Measurements from ENCODE around the gene ASTL. TPM values are rescaled to one million over a fixed set of nuclear protein-coding genes. Genes with fewer than 3 reads are reported as not detected.

ASTL gene
- total RNA-seq, 1 donor from 2014 or later: not detected

DNA sequence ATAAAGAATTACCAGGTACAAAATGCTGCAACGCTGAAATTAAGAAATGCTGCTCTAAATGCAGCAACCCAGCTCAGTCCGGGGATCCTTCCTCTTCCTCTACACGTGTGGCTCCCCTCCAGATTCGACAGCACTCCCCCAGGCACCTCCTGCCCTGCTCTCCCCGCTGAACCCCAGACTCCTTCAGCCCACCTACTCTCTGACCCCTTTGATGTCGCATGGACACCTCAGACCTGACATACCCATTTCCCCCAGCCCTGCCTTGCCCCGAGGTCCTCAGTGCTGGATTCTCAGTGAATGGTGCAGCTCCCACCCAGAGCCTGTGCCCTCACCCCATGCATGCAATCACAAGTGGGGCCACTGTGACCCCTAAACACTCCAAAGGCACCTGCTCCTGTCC is 17.3 kb downstream of the ASTL start:
- peaks cover 18% of the 10 kb centered on the region for H3K27me3 Mint-ChIP-seq (ENCODE audit: insufficient read depth, low read depth)
- H3K36me3 ChIP-seq: no peaks in the 10 kb centered on the region

DNA sequence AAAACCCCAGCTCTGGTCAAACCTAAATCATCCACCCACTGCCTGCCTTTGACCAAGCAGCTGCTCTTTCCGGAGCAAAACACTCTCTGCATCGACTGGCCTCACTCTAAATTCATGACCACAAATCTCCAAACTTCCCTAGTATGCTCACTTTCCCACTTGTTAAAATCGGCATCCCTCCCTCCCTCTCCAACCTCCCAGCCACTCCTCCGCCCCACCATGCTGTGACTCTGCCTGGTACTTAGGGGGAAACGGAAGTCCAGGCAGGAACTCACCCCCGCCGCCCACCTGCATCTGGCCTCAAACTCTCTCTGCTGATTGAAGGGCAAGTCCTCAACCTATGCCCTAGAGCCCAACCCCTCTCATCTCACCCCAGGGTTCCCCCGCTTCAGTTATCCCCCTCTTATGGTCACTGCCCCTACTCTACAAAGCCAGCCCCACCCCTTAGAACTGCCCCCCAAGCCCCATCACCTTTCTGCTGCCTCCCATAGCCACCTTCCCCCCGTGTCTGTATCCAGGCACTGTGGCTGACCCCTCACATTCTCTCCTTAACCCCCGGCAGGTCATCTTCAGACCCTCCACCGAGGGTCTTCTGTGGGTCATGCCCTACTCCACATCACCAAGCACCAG is 18.1 kb downstream of the ASTL start:
- Histone ChIP-seq H3F3A (ENCODE audit: low read depth) (no peaks in the 10 kb centered on the region), H3K4me2 (no peak overlapping the region), H4K20me1 (ENCODE audit: low read depth) (no peaks in the 10 kb centered on the region), H3K79me2 (ENCODE audit: low read depth) (no peaks in the 10 kb centered on the region), H3K27me3 (peaks cover 48% of the 10 kb centered on the region), H3K9me3 (ENCODE audit: low read depth) (no peaks in the 10 kb centered on the region), H3K9ac (no peak overlapping the region), H2AFZ (replicated peaks) (no peak overlapping the region), H3K4me1 (peaks cover 3% of the 10 kb centered on the region), H3K27ac (no peak overlapping the region), H3K4me3 (no peak overlapping the region), H3K36me3 (no peaks in the 10 kb centered on the region)
- peak overlapping the region; percentile 54 for H3K4me3 Mint-ChIP-seq
- H3K36me3 Mint-ChIP-seq: peaks cover 5% of the 10 kb centered on the region
- DNase-seq (ENCODE audit: low spot score): no peak
- peaks cover 23% of the 10 kb centered on the region for H3K27me3 Mint-ChIP-seq (ENCODE audit: insufficient read depth, low read depth)
- peaks cover 2% of the 10 kb centered on the region for H3K9me3 Mint-ChIP-seq
- peaks cover 18% of the 10 kb centered on the region for H3K4me1 Mint-ChIP-seq
- TF ChIP-seq CTCF (IDR thresholded peaks at IDR 0.05) (no peak), EZH2 (IDR thresholded peaks at IDR 0.05) (no peak), EZH2phosphoT487 (IDR thresholded peaks at IDR 0.05) (no peak)
- H3K27ac Mint-ChIP-seq: no peak overlapping the region

More for the DNA sequence above, 17.3 kb downstream of the ASTL start:
- H3K36me3 Mint-ChIP-seq: no peaks in the 10 kb centered on the region
- H3K27ac Mint-ChIP-seq: peak overlapping the region; percentile 13
- H3K27me3 ChIP-seq: peaks cover 40% of the 10 kb centered on the region
- H3K4me1 ChIP-seq: peaks cover 3% of the 10 kb centered on the region
- H3F3A ChIP-seq (ENCODE audit: low read depth): no peaks in the 10 kb centered on the region
- H3K4me3 Mint-ChIP-seq: no peak overlapping the region
- no peaks in the 10 kb centered on the region for H3K9me3 ChIP-seq (ENCODE audit: low read depth)
- no peak for TF ChIP-seq CTCF (IDR thresholded peaks at IDR 0.05)
- TF ChIP-seq EZH2phosphoT487 (IDR thresholded peaks at IDR 0.05): no peak
- TF ChIP-seq EZH2 (IDR thresholded peaks at IDR 0.05): no peak
- H3K4me1 Mint-ChIP-seq: peaks cover 15% of the 10 kb centered on the region
- no peak for DNase-seq (ENCODE audit: low spot score)
- H3K9ac ChIP-seq: no peak overlapping the region
- no peaks in the 10 kb centered on the region for H4K20me1 ChIP-seq (ENCODE audit: low read depth)
- no peak overlapping the region for H3K27ac ChIP-seq
- no peaks in the 10 kb centered on the region for H3K79me2 ChIP-seq (ENCODE audit: low read depth)
- H2AFZ ChIP-seq (replicated peaks): no peak overlapping the region
- H3K4me2 ChIP-seq: no peak overlapping the region
- H3K9me3 Mint-ChIP-seq: no peaks in the 10 kb centered on the region
- H3K4me3 ChIP-seq: no peak overlapping the region

- H3K4me2 ChIP-seq: no peak overlapping the region
- Mint-ChIP-seq H3K36me3 (peaks cover 5% of the 10 kb centered on the region), H3K27me3 (ENCODE audit: insufficient read depth, low read depth) (peaks cover 22% of the 10 kb centered on the region), H3K27ac (no peak overlapping the region), H3K9me3 (peaks cover 2% of the 10 kb centered on the region), H3K4me1 (peaks cover 18% of the 10 kb centered on the region), H3K4me3 (peak overlapping the region; percentile 43)
- H3K36me3 ChIP-seq: no peaks in the 10 kb centered on the region
- H4K20me1 ChIP-seq (ENCODE audit: low read depth): no peaks in the 10 kb centered on the region
- H3F3A ChIP-seq (ENCODE audit: low read depth): no peaks in the 10 kb centered on the region
- H3K27ac ChIP-seq: no peak overlapping the region
- H3K4me3 ChIP-seq: no peak overlapping the region
- H3K9me3 ChIP-seq (ENCODE audit: low read depth): no peaks in the 10 kb centered on the region
- DNase-seq (ENCODE audit: low spot score): no peak
- no peak overlapping the region for H2AFZ ChIP-seq (replicated peaks)
- H3K79me2 ChIP-seq (ENCODE audit: low read depth): no peaks in the 10 kb centered on the region
- H3K4me1 ChIP-seq: peaks cover 3% of the 10 kb centered on the region
- H3K27me3 ChIP-seq: peaks cover 54% of the 10 kb centered on the region
- no peak overlapping the region for H3K9ac ChIP-seq
- no peak for TF ChIP-seq CTCF (IDR thresholded peaks at IDR 0.05)
- no peak for TF ChIP-seq EZH2 (IDR thresholded peaks at IDR 0.05)
These were observed 18.9 kb downstream of the ASTL start for GRCh38 chr2:96119389-96119751.

Measured in neural progenitor cell (in vitro differentiated cells).